Colonic mucosa (tissue), 4 donors: ENCODE measurements around the gene COX5B. TPM values are rescaled to one million over a fixed set of nuclear protein-coding genes. Genes with fewer than 3 reads are reported as not detected.
A peak's percentile ranks its signal among the peaks of the same experiment; 100 is the strongest.

Experiments used
- DNase-seq: peaks from one replicate; pipeline ENCODE4 v3.0.0-alpha.2; 2020
- H3K27ac ChIP-seq: fragments of 200-600 bp; one replicate; pipeline ENCODE4 v1.8.0; 2021
- H3K27me3 ChIP-seq: fragments of 200-600 bp; one replicate; pipeline ENCODE4 v1.8.0; 2021
- H3K36me3 ChIP-seq: fragments of 200-600 bp; one replicate; pipeline ENCODE4 v1.8.0; 2021
- H3K4me1 ChIP-seq: fragments of 200-600 bp; one replicate; pipeline ENCODE4 v1.8.0; 2021; ENCODE audit warnings: mild to moderate bottlenecking
- H3K4me3 ChIP-seq: fragments of 200-600 bp; one replicate; pipeline ENCODE4 v1.8.0; 2021
- H3K9ac ChIP-seq, 2 donors: one replicate each; pipeline ENCODE4 v1.7.0; 2013; ENCODE audit warnings: control low read depth in 2 of 2, low read depth in 2 of 2, low read length in 2 of 2
- H3K9me3 ChIP-seq: fragments of 200-600 bp; one replicate; pipeline ENCODE4 v1.8.0; 2021
- intact Hi-C: fragments of 100-400 bp; cut with DNase I; formaldehyde crosslinking; loops from one replicate; pipeline ENCODE4 v1.14.1; 2022
- total RNA-seq, 2 donors: library from RNA; stranded (reverse); fragmentation: NEBNext Ultra II Directional in 1 of 2; extraction: Animal tissue kit (Norgen Biotek cat#: 25700) in 1 of 2; gene quantifications; one replicate each; pipeline ENCODE4 v1.2.1, GENCODE V29; 2021
- TF ChIP-seq, protein P1 (sequence below): fragments of 200-600 bp; IDR thresholded peaks from one replicate; pipeline ENCODE4 v1.8.0; 2022; ENCODE audit warnings: antibody characterized with exemption, mild to moderate bottlenecking
- donor health status: healthy.
- donor health status: DM: no; HTN: no; CAD: no.
- donor health status: DM: no; HTN: no; CAD: no.

The COX5B gene
- total RNA-seq, 2 donors from 2014 or later: 633 to 720 TPM

DNA sequence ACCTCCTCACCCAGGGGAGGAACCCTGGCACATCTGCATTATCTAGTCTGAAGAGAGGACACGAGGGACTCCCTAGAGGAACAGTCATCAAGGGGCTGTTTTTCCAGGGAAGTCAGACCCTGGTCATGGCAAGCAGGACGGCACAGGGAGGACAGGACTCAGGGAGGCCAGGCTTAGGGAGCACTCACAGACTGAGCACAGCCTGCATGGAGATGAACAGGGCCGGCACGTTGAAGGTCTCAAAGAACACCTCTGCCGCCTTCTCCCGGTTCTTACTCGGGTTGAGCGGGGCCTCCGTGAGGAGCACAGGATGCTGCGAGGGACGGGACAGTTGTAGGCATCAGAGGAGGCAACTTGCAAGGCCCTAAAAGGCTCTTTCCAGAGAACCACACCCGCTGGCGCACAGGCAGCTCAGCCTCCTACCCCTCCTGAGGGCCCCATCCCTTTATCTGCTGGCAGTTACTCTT lies 12.9 kb downstream of the COX5B start:
- Histone ChIP-seq H3K27ac (no peak overlapping the region), H3K27me3 (no peaks in the 10 kb centered on the region), H3K9ac (no peak overlapping the region), H3K36me3 (peaks cover 10% of the 10 kb centered on the region), H3K9me3 (no peaks in the 10 kb centered on the region), H3K4me3 (no peak overlapping the region), H3K4me1 (peaks cover 8% of the 10 kb centered on the region)
- no peak for DNase-seq
- TF ChIP-seq, protein P1, sequence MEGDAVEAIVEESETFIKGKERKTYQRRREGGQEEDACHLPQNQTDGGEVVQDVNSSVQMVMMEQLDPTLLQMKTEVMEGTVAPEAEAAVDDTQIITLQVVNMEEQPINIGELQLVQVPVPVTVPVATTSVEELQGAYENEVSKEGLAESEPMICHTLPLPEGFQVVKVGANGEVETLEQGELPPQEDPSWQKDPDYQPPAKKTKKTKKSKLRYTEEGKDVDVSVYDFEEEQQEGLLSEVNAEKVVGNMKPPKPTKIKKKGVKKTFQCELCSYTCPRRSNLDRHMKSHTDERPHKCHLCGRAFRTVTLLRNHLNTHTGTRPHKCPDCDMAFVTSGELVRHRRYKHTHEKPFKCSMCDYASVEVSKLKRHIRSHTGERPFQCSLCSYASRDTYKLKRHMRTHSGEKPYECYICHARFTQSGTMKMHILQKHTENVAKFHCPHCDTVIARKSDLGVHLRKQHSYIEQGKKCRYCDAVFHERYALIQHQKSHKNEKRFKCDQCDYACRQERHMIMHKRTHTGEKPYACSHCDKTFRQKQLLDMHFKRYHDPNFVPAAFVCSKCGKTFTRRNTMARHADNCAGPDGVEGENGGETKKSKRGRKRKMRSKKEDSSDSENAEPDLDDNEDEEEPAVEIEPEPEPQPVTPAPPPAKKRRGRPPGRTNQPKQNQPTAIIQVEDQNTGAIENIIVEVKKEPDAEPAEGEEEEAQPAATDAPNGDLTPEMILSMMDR: no peak
- intact Hi-C loops: no loop called here

- TF ChIP-seq, protein P1: no peak
- H3K9me3 ChIP-seq: no peaks in the 10 kb centered on the region
- peaks cover 10% of the 10 kb centered on the region for H3K36me3 ChIP-seq
- intact Hi-C loops: no loop called here
- no peak overlapping the region for H3K9ac ChIP-seq
- no peak overlapping the region for H3K4me3 ChIP-seq
- H3K27me3 ChIP-seq: no peaks in the 10 kb centered on the region
- H3K27ac ChIP-seq: no peak overlapping the region
- H3K4me1 ChIP-seq: peaks cover 8% of the 10 kb centered on the region
- DNase-seq: no peak
Measured at GRCh38 chr2:97659256-97660043, 13.6 kb downstream of the COX5B start.

DNA sequence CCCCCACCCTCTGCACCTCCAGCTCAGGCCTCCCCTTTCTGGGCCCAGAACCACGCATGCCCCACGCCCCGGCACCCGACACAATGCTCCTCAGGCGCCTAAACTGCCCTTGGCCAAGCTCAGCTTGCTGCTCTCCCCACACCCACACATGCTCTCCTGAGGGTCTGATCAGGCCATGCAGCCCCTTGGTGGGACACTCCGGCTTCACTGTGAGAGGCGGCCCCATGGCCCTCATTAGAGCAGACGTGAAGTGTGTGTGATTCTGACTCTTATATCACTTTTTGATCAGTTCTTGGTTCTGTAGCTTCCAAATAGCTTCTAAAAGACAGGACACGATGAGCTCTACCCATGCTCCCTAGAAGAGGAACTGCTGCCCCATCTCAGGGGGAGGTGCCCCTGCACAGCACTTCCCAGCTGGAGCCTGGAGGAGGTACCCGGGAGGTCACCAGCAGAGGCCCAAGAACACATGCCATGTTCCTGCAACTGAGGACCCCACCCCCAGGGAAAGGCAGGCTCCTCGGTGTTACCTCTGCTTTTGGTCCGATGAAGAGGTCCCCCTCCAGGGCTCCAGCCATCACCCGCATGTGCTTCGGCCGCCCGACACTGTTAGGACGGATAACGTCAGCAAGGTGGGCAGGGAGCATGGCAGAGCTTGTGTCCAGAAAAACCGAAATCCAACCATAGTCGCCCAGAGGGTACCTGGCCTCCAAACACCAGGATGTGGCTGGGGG lies 14.3 kb downstream of the COX5B start:
- Histone ChIP-seq H3K27ac (no peak overlapping the region), H3K36me3 (peaks cover 10% of the 10 kb centered on the region), H3K4me3 (no peak overlapping the region), H3K4me1 (peaks cover 8% of the 10 kb centered on the region), H3K9ac (no peak overlapping the region), H3K27me3 (no peaks in the 10 kb centered on the region), H3K9me3 (no peaks in the 10 kb centered on the region)
- TF ChIP-seq, protein P1: no peak
- no peak for DNase-seq
- intact Hi-C loops: no loop called here

DNA sequence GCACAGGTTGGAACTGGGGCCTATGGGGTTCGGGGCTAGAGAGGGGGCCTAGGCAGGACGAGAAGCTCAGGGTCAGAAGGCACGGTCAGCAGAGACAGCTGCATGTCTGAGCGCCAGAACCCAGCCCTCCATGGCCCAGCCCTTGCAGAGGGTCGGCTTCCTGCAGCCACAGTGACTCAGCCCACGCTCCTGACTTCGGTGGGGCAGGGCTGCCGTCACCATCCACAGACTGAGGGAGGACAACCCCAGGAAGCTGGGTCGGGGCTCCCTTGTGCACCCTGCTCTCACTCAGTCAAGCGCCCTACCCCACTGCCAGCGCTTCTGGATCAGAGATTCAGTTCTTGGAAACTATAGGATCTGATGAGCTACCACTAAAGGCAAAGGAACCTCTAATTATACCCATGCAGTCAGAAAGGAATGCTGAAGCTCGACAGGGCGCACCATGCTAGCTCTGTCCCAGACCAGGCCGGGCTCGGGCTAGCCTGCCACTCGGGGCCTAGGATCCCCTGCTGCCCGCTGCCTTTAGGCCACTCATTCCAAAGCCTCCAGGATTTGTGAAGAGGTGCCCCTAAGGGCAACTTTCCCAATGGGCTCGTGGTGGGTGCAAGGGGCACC lies 15.0 kb downstream of the COX5B start:
- Histone ChIP-seq H3K27me3 (no peaks in the 10 kb centered on the region), H3K4me3 (no peak overlapping the region), H3K9ac (no peak overlapping the region), H3K27ac (no peak overlapping the region), H3K4me1 (peaks cover 8% of the 10 kb centered on the region), H3K36me3 (peaks cover 10% of the 10 kb centered on the region), H3K9me3 (no peaks in the 10 kb centered on the region)
- intact Hi-C loops: no loop called here
- no peak for DNase-seq
- TF ChIP-seq, protein P1: no peak

DNA sequence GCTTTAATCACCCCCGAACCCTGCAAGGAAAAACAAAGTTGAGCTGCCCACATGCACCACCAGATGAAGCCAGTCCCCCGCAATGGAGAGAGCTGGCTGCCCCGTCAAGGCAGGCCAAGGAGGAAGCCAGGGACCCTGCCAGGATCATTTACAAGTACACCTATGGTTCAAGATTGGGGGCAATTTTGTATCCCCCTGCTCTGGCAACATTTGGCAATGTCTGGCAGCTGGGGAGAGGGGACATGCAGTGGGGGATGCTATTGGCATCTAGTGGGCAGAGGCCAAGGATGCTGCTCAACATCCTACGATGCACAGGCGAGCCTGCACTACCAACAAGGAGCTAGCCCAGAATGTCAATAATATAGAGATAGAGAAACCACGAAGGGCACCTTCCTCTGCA lies 16.1 kb downstream of the COX5B start:
- Histone ChIP-seq H3K27me3 (no peaks in the 10 kb centered on the region), H3K4me1 (peaks cover 8% of the 10 kb centered on the region), H3K27ac (no peak overlapping the region), H3K9me3 (no peaks in the 10 kb centered on the region), H3K9ac (peak overlapping the region; percentile 37 to 94), H3K36me3 (peaks cover 10% of the 10 kb centered on the region), H3K4me3 (no peak overlapping the region)
- TF ChIP-seq, protein P1: no peak
- DNase-seq: no peak
- intact Hi-C loops: loop anchor here (2.0 kb wide), 1 partner anchor 17 kb away; no protein-coding TSS in a partner anchor
